Measurements from ENCODE around the gene SVIL.

Gene SVIL

DNA sequence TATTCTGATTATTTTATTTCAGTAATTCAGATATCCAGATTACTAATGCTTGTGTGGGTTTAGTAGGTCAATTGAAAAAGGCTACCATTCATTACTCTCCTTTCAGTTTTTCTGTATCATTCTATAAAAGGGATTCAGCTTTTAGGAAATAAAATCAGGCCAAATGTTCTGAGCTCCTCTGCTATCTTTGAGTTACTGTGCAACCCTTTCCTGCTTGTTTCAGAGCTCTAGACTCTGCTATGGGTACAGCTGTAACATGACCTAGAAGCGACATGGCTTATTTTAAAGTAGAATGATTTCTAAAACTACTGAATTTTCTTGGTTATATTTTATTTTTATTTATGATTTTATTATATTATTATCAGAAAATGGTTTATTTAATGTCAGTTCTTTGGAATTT lies 203.1 kb downstream of the SVIL start:
- Histone ChIP-seq H3K79me2 (ENCODE audit: low read length) (no peaks in the 10 kb centered on the region), H3K4me2 (ENCODE audit: low read depth, low read length) (no peak overlapping the region), H3K4me3 (ENCODE audit: low read length) (no peak overlapping the region), H3K36me3 (replicated peaks; ENCODE audit: insufficient read depth, low read length) (no peaks in the 10 kb centered on the region), H4K20me1 (ENCODE audit: insufficient read depth, low read length) (no peaks in the 10 kb centered on the region), H3K9me3 (replicated peaks; ENCODE audit: insufficient read depth, low read length) (no peaks in the 10 kb centered on the region), H3K9ac (ENCODE audit: low read length) (no peak overlapping the region), H3K27ac (ENCODE audit: low read length) (no peak overlapping the region), H3K27me3 (replicated peaks; ENCODE audit: insufficient read depth, low read length) (no peaks in the 10 kb centered on the region), H3K9me2 (replicated peaks; ENCODE audit: insufficient read depth, low read length) (no peaks in the 10 kb centered on the region), H2AFZ (ENCODE audit: low read length) (no peak overlapping the region), H3F3A (ENCODE audit: insufficient read depth, low read length) (no peaks in the 10 kb centered on the region), H3K4me1 (ENCODE audit: low read length) (no peaks in the 10 kb centered on the region)
- TF ChIP-seq CTCF (IDR thresholded peaks at IDR 0.05; ENCODE audit: low read length) = no peak
- no peak for TF ChIP-seq EZH2phosphoT487 (IDR thresholded peaks at IDR 0.05; ENCODE audit: low read length)
- no peak for TF ChIP-seq EZH2 (optimal IDR thresholded peaks at IDR 0.05; ENCODE audit: low read depth, low read length)
- no peak for DNase-seq

GRCh38 chr10:29430101-29430500 lies 204.7 kb downstream of the SVIL start:
- Histone ChIP-seq H3K9ac (ENCODE audit: low read length) (no peak overlapping the region), H4K20me1 (ENCODE audit: insufficient read depth, low read length) (no peaks in the 10 kb centered on the region), H3K79me2 (ENCODE audit: low read length) (no peaks in the 10 kb centered on the region), H3K9me2 (replicated peaks; ENCODE audit: insufficient read depth, low read length) (no peaks in the 10 kb centered on the region), H3K4me2 (ENCODE audit: low read depth, low read length) (no peak overlapping the region), H3K36me3 (replicated peaks; ENCODE audit: insufficient read depth, low read length) (no peaks in the 10 kb centered on the region), H2AFZ (ENCODE audit: low read length) (no peak overlapping the region), H3K4me3 (ENCODE audit: low read length) (no peak overlapping the region), H3K9me3 (replicated peaks; ENCODE audit: insufficient read depth, low read length) (no peaks in the 10 kb centered on the region), H3F3A (ENCODE audit: insufficient read depth, low read length) (no peaks in the 10 kb centered on the region), H3K27me3 (replicated peaks; ENCODE audit: insufficient read depth, low read length) (no peaks in the 10 kb centered on the region), H3K27ac (ENCODE audit: low read length) (no peak overlapping the region), H3K4me1 (ENCODE audit: low read length) (no peaks in the 10 kb centered on the region)
- no peak for DNase-seq
- TF ChIP-seq EZH2phosphoT487 (IDR thresholded peaks at IDR 0.05; ENCODE audit: low read length) = no peak
- TF ChIP-seq EZH2 (optimal IDR thresholded peaks at IDR 0.05; ENCODE audit: low read depth, low read length) = no peak
- no peak for TF ChIP-seq CTCF (IDR thresholded peaks at IDR 0.05; ENCODE audit: low read length)

- Histone ChIP-seq H2AFZ (ENCODE audit: low read length) (no peak overlapping the region), H3K4me2 (ENCODE audit: low read depth, low read length) (no peak overlapping the region), H3K27me3 (replicated peaks; ENCODE audit: insufficient read depth, low read length) (no peaks in the 10 kb centered on the region), H3F3A (ENCODE audit: insufficient read depth, low read length) (no peaks in the 10 kb centered on the region), H3K79me2 (ENCODE audit: low read length) (no peaks in the 10 kb centered on the region), H3K36me3 (replicated peaks; ENCODE audit: insufficient read depth, low read length) (no peaks in the 10 kb centered on the region), H3K9me3 (replicated peaks; ENCODE audit: insufficient read depth, low read length) (no peaks in the 10 kb centered on the region), H3K9ac (ENCODE audit: low read length) (no peak overlapping the region), H3K4me3 (ENCODE audit: low read length) (no peak overlapping the region), H3K4me1 (ENCODE audit: low read length) (no peaks in the 10 kb centered on the region), H3K9me2 (replicated peaks; ENCODE audit: insufficient read depth, low read length) (no peaks in the 10 kb centered on the region), H4K20me1 (ENCODE audit: insufficient read depth, low read length) (no peaks in the 10 kb centered on the region), H3K27ac (ENCODE audit: low read length) (no peak overlapping the region)
- TF ChIP-seq EZH2 (optimal IDR thresholded peaks at IDR 0.05; ENCODE audit: low read depth, low read length) = no peak
- TF ChIP-seq EZH2phosphoT487 (IDR thresholded peaks at IDR 0.05; ENCODE audit: low read length) = no peak
- no peak for TF ChIP-seq CTCF (IDR thresholded peaks at IDR 0.05; ENCODE audit: low read length)
- DNase-seq = no peak
Measured at GRCh38 chr10:29428486-29428885, 206.3 kb downstream of the SVIL start.

Measured in MM.1S (cell line).